HG02623 (cell line): ENCODE results near the gene MAP3K15.
"Not testable (repeated sequence)": the region's sequence is repeated elsewhere in the genome, so short reads cannot be mapped to it uniquely, and the experiment has no call there.

Source experiments
- ATAC-seq: cut with Tn5 transposase; IDR thresholded peaks from one replicate; pipeline ENCODE4 v1.9.1; 2021; ENCODE audit warnings: moderate library complexity; ENCODE audit not compliant: unreplicated experiment

Gene MAP3K15

DNA sequence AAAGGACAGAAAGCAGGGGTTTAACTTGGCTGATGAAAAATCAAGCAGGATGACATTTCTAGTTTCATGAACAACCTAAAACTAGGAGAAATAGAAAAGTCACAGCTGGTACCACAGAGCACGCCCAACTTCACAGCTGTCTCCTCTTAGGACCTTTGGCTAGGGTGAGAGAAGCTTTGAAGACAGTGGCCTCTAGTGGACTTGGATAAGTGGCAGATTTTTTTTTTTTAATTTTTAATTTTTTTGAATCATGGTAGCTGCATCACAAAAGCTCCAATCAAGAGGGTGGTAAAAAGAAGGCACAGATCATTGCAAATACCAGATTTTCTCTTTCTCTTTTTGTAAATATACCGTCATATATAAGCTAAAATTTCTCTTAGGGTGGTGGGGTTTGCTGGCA, 20.2 kb upstream of the MAP3K15 start:
- no peak for ATAC-seq

DNA sequence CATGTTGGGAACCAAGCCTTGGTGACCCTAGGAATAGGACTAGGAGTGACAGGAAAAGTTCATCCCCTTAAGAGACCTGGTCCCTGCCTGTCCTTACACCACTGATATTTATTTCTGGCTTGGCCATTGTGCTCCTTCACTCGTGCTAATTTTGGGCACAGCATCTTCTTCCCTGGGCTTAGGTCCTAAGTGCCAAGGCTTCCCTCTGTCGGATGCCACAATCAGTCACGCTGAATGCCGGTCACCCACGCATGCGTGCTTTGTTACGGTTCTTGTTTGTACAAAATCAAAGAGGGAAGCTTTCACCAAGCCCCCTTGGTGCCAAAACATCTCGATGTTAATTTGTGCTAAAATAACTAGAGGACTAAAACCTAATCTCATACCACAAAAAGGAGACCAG, 17.4 kb upstream of the MAP3K15 start:
- no peak for ATAC-seq

DNA sequence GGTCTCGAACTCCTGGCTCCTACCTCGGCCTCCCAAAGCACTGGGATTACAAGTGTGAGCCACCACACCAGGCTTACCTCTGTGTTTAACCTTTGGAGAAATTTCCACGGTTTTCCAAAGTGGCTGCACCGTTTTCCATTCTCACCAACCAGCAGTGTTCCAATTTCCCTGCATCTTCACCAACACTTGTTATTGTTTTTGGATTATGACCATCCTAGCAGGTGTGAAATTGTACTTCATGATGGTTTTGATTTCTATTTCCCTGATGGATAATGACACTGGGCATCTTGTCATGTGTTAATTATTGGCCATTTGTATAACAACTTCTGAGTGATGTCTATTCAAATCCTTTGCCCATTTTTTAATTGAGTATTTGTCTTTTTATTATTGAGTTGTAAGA, 2.7 kb upstream of the MAP3K15 start:
- ATAC-seq: no peak

DNA sequence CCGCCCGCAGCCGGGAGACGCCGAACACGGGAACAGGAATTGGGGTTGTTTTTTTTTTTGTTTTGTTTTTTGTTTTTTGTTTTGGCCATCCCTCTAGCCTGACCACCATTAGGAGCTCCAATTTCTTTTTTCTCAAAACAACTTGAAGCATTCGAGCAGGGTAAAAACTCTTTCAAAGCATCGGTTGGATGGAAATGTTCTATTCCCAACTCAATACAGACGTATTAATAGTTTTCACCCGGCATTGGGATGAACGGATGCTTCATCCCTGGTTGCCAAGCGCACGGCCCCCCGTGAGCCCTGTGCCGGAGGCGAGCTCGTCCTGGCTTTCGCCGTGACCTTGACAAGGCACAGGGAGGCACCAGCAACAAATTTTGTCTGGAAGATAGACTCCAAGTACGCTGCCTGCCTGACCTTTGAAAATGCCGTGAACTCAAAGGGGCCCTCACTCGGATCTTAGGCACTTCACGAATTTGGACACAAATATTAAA, 352 bp upstream of the MAP3K15 start:
- ATAC-seq: no peak

DNA sequence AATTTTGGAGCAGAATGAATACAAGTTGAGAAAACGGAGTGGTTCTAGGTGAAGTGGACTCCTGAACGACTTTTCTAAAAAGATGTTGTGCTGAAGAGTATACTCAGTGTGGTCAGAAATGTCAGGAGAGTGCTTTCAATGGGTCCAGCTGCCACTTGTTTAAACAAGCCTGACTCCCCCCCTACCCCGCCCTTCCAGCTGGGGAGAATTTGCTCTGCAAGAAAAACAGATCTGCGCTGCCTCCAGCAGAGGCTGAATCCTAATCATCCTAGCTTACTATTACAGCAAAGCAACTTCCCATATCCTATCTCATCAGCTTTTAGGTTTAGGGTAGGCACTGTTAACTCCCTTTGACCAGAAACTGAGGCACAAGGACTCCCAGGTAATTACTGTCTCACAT, 1.9 kb downstream of the MAP3K15 start:
- ATAC-seq: no peak

DNA sequence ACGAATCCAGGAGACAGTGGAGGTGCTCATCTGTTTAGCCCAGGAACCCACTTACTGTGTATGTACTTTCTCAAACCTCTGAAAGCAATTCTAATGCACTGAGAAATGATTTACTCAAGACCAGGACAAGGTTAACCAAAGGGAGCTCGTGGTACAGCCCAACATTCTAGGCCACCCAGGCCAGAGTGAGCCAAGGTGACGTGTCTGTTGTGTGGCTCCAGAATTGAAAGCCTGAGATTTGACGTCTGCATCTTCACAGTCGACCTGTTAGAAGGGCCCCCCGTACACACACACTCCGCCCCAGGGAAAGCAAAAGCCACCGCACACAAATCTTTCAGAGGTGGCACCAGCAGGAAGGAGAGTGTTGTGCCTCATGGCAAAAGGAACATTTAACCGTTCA, 2.3 kb downstream of the MAP3K15 start:
- ATAC-seq: no peak

DNA sequence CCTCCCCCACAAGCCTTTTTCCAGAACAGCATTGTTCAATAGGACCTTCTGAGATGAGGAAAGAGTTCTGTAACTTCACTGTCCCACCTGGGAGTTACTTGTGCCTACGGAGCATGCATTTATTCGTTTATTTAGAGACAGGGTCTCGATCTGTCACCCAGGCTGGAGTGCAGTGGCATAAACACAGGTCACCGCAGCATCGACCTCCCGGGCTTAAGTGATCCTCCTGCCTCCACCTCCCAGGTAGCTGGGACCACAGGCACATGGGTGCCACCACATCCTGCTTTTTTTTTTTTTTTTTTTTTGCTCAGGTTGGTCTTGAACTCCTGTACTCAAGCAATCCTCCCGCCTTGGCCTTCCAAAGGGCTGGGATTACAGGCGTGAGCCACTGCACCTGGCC, 2.9 kb downstream of the MAP3K15 start:
- ATAC-seq: no peak

DNA sequence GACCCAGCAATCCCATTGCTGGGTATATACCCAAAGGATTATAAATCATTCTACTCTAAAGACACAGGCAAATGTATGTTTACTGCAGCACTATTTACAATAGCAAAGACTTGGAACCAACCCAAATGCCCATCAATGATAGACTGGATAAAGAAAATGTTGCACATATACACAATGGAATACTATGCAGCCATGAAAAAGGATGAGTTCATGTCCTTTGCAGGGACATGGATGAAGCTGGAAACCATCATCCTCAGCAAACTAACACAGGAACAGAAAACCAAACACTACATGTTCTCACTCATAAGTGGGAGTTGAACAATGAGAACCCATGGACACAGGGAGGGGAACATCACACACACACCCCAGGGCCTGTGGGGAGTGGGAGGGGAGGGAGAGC, 3.5 kb downstream of the MAP3K15 start:
- not testable (repeated sequence) for ATAC-seq

DNA sequence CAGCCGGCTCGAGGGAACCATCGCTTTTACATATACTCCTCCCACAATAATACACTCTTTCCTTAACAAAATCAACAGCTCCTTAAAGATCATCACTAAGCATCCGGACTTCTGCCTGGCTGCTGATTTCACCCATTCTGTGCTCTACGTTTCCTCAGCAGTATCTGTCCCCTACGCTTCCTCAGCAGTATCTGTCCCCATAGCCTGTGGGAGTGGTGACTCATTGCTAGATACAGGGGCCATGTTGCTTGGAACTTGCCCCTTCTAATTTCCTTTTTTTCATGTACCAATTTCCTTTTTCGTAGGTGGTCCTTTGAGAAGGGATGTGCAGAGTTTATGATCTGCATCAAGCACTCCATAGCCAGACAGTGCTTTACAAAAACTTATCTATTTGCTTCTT, 18.6 kb downstream of the MAP3K15 start:
- no peak for ATAC-seq

DNA sequence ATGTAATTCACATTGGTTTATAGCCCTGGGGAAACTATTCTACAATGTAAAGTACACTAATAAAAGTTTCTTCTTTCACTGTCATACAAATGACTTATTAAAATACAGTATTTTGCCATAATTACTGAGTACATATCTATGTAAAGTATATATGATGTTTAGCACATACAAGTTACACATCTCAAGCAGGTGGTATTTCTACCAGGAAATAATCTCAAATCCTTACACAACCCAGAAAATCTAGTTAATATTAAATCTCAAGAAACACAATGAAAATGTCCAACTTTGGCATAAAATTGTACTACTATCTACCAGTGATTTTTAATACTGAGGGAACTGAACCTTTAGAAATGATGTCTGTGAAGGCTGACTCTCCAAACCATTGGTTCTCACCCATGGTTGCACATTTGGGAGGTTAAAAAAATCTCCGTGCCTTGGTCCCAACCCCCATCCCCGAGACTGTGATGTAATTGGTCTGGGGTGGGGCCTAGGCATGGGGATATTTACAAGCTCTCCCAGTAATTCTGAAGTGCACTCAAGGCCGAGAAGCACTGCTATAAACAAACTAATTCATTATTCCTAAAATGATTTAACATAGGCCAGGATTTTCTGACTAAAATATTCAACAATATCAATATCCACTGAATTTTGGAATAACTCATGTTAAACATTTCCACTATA, 27.6 kb downstream of the MAP3K15 start:
- no peak for ATAC-seq

DNA sequence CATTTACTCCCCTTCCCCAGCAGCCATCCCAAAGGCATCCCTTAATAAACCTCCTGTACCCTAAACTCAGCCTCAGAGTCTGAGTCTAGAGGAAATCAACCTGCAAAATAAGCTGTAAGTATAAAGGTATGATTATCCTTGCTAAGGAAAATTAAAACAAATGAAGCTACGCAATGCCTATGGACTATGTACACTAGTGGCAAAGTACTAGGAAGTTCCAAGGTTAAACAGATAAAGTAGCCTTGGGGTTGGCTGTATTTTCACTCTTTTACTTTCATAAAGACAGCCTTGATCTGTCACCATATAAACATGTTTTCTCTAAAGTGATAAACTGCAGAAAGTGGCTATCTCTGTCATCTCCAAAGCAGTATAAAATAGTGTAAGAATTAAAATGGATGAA, 35.9 kb downstream of the MAP3K15 start:
- no peak for ATAC-seq

DNA sequence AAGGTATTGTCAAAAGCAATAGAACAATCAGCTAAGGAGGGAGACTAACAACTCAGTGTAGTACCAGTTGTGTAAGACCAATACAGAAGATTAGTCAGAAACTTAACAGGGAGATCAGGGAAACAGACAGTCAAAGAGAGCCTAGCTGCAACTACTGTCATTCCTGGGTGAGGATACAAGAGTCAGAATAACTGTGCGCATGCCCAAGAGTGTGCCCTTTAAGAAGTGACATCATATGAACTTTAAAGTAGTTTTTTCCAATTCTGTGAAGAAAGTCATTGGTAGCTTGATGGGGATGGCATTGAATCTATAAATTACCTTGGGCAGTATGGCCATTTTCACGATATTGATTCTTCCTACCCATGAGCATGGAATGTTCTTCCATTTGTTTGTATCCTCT, 46.9 kb downstream of the MAP3K15 start:
- not testable (repeated sequence) for ATAC-seq

DNA sequence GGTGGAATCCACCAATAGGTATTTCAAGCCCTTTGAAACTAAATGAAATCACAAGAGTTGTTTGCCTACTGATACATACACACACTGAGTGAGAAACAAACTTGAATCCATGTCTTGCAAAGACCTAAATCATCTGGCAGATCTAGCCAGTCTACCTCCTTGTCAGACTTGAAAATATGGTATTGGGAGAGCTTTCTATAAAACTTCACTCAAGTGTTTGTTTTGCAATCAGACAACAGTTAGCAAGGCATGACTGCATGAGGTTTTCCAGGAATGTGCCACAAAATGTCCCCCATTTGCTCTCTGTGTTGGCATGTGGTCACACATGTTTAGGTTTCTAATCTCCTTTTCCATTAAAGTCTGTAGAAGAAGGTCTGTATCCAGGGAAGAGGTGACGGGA, 52.4 kb downstream of the MAP3K15 start:
- no peak for ATAC-seq

DNA sequence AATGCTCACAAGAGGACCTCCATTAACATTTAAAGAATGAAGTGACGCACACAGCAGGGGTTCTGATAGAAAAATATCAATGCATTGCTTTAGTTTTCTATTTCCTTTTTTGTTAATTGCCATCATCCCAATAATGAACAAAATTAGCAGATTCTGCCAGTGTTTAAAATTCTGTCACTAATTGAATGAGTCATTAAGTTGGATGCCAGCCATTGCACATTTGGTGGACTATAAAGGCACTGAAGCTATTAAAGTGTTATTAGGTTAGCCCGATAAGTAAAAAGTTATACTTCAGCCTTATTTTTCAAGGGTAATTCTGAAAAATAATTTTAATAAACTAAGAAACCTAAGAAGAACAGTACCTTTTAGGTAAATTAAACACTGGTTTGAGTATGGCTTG, 53.1 kb downstream of the MAP3K15 start:
- ATAC-seq: no peak

DNA sequence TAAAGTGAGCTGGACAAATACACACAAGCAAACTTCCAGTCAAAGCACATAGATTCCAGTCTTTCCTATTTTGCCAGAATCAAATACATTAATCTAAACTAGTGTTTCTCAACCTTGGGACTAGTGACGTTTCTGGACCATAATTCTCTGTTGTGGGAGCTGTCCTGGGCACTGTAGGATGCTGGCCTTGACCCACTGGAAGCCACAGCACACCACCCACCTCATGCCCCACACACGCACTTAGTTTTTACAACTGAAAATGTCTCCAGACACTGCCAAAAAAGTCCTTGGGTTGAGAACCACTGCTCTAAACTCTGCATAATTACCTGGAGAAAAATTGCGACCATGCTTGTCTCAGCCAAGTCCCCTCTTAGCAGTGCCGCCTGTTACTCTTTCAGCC, 57.6 kb downstream of the MAP3K15 start:
- ATAC-seq: no peak

DNA sequence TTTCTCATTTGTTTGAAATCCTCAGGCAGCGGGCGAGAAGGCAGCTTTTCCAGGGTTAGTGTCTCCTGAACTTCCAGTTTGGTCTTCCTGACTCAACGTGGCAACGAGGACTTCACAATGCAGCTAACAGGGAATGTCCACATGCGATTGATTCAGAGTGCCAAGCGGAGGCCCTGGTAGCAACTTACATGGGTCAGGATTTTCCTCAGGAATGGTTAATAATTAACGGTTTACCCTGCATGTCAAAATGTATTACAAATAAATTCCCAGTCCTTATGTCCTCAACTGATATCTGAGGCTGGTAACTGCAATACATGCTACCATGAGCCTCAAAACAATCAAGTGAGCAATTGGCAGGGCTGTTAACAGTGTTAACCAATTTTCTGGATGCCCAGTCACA, 67.2 kb downstream of the MAP3K15 start:
- ATAC-seq: no peak

DNA sequence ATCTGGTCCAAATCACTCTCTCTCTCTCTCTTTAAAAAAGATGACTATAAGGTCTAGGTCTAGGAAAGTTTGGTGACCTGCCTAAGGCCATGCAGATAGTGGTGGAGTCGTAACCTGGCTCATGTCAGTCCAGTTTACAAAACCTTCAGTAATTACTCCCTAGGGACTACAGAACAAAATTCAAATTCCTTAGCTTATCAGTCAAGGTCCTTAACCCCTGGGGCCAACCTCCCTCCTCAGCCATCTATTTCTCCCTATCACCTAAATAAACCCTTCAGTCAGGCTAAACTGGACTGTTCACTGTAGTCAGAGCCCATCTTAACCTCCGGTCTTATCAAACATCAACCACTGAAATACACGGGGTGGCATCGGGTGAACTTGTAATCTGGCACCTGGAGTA, 68.9 kb downstream of the MAP3K15 start:
- ATAC-seq: no peak

DNA sequence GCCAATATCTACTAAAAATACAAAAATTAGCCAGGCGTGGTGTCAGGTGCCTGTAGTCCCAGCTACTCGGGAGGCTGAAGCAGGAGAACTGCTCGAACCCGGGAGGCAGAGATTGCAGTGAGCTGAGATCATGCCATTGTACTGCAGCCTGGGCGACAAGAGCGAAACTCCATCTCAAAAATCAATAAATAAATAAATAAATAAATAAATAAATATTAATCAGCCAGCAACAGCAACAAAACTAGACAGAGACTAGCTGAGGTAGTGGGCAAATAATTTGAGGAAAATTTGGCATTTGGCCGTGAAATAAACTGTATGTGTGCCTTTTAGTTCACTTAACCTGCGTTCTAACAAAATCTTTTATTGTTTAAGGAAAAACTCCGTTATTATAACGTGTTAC, 69.5 kb downstream of the MAP3K15 start:
- ATAC-seq: not testable (repeated sequence)

DNA sequence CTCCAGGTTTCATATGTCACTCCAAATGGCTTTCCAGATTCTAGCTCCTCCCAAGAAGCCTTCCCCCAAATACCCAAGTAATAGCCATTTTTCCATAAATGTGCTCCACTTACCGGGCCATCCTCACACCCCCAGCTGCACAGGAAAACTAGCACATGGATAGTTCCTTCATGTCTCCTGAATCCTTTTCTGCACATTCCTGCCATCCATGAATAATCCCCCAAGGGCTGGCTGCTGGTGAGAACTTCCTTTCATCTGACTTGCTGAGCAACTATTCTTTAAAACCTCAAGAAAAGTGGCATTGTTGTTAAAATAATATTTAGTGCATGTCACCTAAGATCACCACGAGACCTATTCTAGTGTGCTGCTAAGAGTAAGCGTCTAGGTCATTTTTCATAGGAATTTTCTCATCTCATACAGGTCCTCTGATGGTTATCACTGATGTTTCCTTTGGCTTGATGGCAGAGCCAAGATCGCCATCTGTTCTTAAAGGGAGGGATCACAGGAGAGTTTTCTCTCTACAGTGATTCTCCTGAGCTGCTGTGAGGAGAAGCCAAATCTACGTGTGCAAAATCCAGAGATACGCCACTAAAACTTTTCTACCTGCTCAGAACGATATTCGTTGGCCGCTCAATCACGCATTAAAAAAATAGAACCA, 71.3 kb downstream of the MAP3K15 start:
- ATAC-seq: no peak

DNA sequence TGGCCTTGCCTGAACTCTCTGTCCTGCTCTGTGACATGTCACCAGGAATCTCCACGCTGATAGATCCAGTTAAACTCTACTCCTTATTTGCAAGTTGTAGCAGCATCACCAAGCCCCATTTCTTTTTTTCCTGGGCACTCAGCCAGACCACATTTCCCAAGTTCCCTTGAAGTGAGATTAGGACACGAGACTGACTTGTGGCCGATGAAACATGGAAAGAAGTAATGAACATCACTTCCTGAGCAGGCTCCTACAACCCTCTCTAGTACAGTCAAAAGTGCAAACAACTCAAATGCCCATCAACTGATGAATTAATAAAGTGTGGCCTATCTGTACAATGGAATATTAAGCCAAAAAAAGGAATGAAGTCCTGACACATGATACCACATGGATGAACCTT, 74.6 kb downstream of the MAP3K15 start:
- no peak for ATAC-seq

DNA sequence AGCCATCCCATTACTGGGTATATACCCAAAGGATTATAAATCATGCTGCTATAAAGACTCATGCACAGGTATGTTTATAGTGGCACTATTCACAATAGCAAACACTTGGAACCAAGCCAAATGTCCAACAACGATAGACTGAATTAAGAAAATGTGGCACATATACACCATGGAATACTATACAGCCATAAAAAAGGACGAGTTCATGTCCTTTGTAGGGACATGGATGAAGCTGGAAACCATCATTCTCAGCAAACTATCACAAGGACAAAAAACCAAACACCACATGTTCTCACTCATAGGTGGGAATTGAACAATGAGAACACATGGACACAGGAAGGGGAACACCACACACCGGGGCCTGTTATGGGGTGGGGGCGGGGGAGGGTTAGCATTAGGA, 92.6 kb downstream of the MAP3K15 start:
- ATAC-seq: not testable (repeated sequence)

DNA sequence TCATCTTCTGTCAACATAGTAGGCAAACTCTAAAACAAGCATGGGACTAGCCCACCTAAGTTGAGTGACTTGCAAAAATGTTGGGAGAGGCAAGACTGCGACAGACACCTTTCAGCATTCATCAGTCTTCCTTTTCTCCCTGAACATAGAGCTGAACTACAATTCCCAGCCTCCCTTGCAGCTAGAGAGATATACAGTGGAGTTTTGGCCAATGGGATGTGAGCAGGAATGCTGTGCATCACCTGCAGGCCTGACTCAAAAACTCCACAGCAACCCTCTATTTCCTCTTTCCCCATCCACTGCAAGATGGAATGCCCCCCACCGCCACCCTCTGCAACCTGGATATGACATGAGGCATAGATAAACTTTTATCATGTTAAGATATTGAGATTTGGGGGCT, 105.0 kb downstream of the MAP3K15 start:
- no peak for ATAC-seq

DNA sequence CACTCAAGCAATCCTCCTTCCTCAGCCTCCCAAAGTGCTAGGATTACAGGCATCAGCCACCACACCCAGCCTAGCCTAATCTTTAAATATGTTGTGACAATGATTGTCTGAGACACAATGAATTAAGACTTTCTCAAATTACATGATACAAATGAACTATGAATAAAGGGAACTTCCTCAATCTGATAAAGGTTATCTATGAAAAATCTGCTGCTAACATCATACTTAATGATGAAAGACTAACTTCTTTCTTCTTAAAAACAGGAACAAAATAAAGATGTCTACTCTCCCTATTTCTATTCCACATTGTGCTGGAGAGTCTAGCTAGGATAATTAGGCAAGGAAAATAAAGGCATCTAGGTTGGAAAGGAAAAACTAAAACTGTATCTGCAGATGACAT, 111.6 kb downstream of the MAP3K15 start:
- ATAC-seq: no peak
